Pancreas (tissue), 10 donors: ENCODE results near the gene LYZL4. TPM values are rescaled to one million over a fixed set of nuclear protein-coding genes. Genes with fewer than 3 reads are reported as not detected.

Experiments
- ATAC-seq, 4 donors: fragments of 200-7000 bp; cut with Tn5 transposase; one replicate each; pipeline versions ENCODE4 v1.8.0 to v1.9.1; 2020; ENCODE audit warnings: mild to moderate bottlenecking in 4 of 4, moderate library complexity in 4 of 4
- DNase-seq, 6 donors: peaks; one replicate each; pipeline ENCODE4 v3.0.0-alpha.2; 2020
- FAIRE-seq: peaks from 2 replicates; lab custom pipeline; 2012; peaks lifted over from hg19 to GRCh38; lab: Jason Lieb, UNC
- H3K27ac ChIP-seq, 4 donors: fragments of 200-600 bp; sonication (generic); 1 replicate in 3 of 4; 2 replicates in 1 of 4; pipeline versions ENCODE4 v1.5.0 to v1.8.0; 2020
- H3K27me3 ChIP-seq, 4 donors: fragments of 200-600 bp; one replicate each; pipeline ENCODE4 v1.8.0; 2021
- H3K36me3 ChIP-seq, 3 donors: fragments of 200-600 bp; sonication (generic) in 1 of 3; one replicate each; pipeline versions ENCODE4 v1.5.0 to v1.8.0; 2020 to 2021
- H3K4me1 ChIP-seq, 3 donors: fragments of 200-600 bp; one replicate each; pipeline ENCODE4 v1.8.0; 2021
- H3K4me3 ChIP-seq, 4 donors: fragments of 200-600 bp; sonication (generic) in 2 of 4; one replicate each; pipeline versions ENCODE4 v1.5.0 to v1.8.0; 2020 to 2021
- H3K9me3 ChIP-seq, 4 donors: fragments of 200-600 bp; one replicate each; pipeline ENCODE4 v1.8.0; 2021
- WGBS, 2 donors: extraction: QIAGEN DNeasy Blood & Tissue Kit; methylation state at CpG; one replicate each; pipeline ENCODE4 v1.1.7; 2013; 5-methylcytosine and 5-hydroxymethylcytosine counted together
- intact Hi-C, 3 donors: fragments of 100-400 bp; cut with DNase I; formaldehyde crosslinking; loops; one replicate each; pipeline versions ENCODE4 v1.11.1 to v1.14.2; 2022
- polyA plus RNA-seq, 2 donors: library from polyadenylated mRNA; stranded (reverse); fragments of 200-250 nt; gene quantifications; one replicate each; pipeline ENCODE4 v1.2.3, GENCODE V29; 2013
- total RNA-seq, 6 donors: library from RNA; stranded (reverse); fragmentation: NEBNext Ultra II Directional in 4 of 6; extraction: Animal tissue kit (Norgen Biotek cat#: 25700) in 4 of 6; gene quantifications; one replicate each; pipeline versions ENCODE4 v1.2.1 to v1.2.4, GENCODE V29; 2021 to 2023
- TF ChIP-seq, protein P1 (sequence below), 4 donors: fragments of 200-600 bp; sonication (generic) in 3 of 4; IDR thresholded peaks; one replicate each; pipeline versions ENCODE4 v1.5.0 to v1.8.0; 2021; ENCODE audit warnings: antibody characterized with exemption in 4 of 4
- donor health status: healthy with polysubstance abuse.
- donor health status: DM: no; HTN: no; CAD: no; lungs with moderate emphysema.
- donor health status: DM: no; HTN: no; CAD: no.
- donor health status: control.
- donor health status: control.
- donor health status: Bipolar disorder and iron deficiency.
- donor health status: DM: yes; HTN: yes; CAD: no.
- donor health status: DM: no; HTN: no; CAD: no.
- donor health status: DM: no; HTN: no; CAD: no.
- donor health status: DM: yes; HTN: yes; CAD: no.

LYZL4 gene
- total and polyA plus RNA-seq, 8 donors: not detected

DNA sequence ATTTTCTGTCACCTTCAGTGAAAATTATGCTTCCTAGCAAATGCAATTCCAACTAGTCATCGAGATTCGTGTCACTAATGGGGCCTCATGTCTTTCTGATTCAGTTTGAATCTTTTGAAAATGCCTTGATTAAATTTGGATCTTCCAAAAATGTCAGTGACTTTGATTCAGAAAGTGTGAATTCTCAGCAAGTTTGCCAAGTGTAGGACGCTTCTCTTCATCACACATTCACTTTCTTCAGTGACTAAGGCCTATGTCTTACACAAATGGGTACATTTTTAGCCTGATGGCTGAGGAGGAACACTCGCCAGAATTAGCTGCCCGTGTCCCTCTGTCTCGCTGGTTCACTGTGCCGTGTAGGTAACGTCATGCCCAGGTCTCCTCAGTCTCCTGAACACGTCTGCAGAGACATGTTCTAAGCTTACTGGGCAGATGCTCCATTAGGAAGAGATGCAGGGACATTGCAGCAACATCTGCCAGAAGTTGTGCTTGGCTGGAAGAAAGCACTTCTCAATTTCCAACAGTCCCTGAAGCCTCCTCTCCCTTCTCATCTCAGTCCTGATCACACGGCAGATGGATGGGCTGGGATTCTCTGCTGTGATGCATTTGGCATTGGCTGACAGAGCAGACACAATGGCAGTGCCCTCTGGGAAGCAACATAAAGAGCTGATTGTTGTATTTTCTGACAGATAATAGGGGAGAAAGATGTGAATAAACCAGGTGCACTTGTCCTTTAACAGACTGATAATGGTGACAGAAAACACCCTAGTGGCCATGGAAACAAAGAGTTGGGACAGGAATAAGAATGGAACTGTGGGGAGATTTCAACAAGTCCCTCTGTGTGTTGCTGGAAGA is 29.1 kb upstream of the LYZL4 start:
- TF ChIP-seq, protein P1, sequence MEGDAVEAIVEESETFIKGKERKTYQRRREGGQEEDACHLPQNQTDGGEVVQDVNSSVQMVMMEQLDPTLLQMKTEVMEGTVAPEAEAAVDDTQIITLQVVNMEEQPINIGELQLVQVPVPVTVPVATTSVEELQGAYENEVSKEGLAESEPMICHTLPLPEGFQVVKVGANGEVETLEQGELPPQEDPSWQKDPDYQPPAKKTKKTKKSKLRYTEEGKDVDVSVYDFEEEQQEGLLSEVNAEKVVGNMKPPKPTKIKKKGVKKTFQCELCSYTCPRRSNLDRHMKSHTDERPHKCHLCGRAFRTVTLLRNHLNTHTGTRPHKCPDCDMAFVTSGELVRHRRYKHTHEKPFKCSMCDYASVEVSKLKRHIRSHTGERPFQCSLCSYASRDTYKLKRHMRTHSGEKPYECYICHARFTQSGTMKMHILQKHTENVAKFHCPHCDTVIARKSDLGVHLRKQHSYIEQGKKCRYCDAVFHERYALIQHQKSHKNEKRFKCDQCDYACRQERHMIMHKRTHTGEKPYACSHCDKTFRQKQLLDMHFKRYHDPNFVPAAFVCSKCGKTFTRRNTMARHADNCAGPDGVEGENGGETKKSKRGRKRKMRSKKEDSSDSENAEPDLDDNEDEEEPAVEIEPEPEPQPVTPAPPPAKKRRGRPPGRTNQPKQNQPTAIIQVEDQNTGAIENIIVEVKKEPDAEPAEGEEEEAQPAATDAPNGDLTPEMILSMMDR (IDR thresholded peaks at IDR 0.05): no peak
- H3K4me3 ChIP-seq: no peak overlapping the region
- H3K27me3 ChIP-seq: no peaks in the 10 kb centered on the region
- no peak overlapping the region for H3K27ac ChIP-seq
- no peaks in the 10 kb centered on the region for H3K4me1 ChIP-seq
- WGBS, 2 donors: 57 to 64% methylated on average over 10 of the region's 10 CpGs
- DNase-seq (no peak), ATAC-seq (no peak), FAIRE-seq (no peak)
- H3K9me3 ChIP-seq: no peaks in the 10 kb centered on the region
- H3K36me3 ChIP-seq: no peaks in the 10 kb centered on the region
- intact Hi-C loops: loop anchor here in 2 of 3 donors (5.0 to 10.0 kb wide), 4 partner anchors 185 to 207 kb away; no protein-coding TSS in a partner anchor

DNA sequence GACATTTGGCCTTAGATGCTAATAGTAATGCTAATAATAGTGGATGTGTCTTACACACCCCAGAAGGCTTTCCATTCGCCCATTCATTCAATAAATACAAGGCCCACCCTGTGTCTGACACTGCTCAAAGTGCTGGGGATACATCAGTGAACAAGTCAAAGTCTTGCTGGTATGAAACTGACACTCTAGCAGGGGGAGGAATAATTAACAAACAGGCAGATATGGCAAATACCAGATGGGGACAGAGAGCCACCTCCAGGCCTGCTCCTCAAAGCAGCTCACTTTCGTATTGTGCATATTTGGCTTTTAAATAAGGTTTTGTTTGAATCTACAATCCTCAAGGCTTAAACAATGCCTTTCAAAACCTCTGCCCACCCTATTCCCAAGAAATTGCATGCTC is 28.3 kb upstream of the LYZL4 start:
- WGBS, 2 donors: 58 to 68% methylated on average over 2 of the region's 2 CpGs
- intact Hi-C loops: loop anchor here in 1 of 3 donors (10.0 kb wide), 1 partner anchor 184 kb away; no protein-coding TSS in a partner anchor
- no peak for FAIRE-seq

DNA sequence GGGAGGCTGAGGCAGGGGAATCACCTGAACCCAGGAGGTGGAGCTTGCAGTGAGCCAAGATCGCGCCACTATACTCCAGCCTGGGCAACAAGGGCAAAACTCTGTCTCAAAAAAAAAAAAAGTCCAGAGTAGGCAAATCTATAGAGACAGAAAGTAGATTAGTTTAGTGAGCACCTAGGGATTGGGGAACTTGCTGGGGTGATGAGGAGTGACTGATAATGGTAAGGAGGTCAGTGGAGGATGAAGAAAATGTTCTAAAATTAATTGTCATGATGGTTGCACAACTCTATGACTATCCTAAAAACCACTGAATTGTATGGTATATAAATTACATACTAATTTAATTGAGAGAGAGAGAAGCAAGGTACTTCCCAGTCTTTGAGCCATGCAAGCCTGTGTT is 27.8 kb upstream of the LYZL4 start:
- no peak for ATAC-seq
- intact Hi-C loops: loop anchor here in 1 of 3 donors (10.0 kb wide), 1 partner anchor 183 kb away; no protein-coding TSS in a partner anchor
- H3K9me3 ChIP-seq: no peaks in the 10 kb centered on the region

More for the DNA sequence above, 28.3 kb upstream of the LYZL4 start:
- ATAC-seq: no peak
- Histone ChIP-seq H3K27ac (no peak overlapping the region), H3K36me3 (no peaks in the 10 kb centered on the region), H3K4me1 (no peaks in the 10 kb centered on the region), H3K27me3 (no peaks in the 10 kb centered on the region), H3K4me3 (no peak overlapping the region), H3K9me3 (no peaks in the 10 kb centered on the region)
- DNase-seq: no peak
- TF ChIP-seq, protein P1 (IDR thresholded peaks at IDR 0.05): no peak

DNA sequence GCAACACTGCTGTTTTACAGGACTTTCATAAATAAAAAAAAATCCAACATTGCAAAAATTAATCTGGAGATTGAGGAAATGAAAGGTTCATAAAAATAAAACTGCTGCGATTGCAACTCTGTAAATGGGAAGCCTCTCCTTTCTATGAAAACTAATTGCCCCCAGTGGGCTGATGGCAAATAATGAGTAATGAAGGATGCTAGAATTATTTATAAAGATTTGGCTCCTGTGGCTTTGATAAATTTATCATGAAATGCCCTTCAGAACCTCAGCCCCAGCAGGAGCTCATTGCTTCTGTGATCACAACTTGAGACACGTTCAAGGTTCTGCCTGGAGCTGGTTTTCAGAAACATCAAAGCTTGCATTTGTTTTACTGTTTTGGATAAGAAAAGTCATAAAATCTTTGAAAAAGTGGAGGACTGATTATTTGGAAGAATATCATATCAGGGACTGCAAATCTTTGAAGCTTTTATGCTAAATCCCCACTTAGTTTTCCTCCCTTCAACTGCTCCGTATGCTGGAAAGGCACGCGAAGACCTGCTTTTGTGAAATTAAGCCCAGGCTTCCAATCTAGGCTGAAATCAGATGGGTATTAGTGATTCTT is 24.5 kb upstream of the LYZL4 start:
- no peak for DNase-seq
- H3K4me1 ChIP-seq: no peaks in the 10 kb centered on the region
- intact Hi-C loops: loop anchor here in 1 of 3 donors (10.0 kb wide), 1 partner anchor 180 kb away; no protein-coding TSS in a partner anchor
- FAIRE-seq: no peak
- no peaks in the 10 kb centered on the region for H3K27me3 ChIP-seq
- ATAC-seq: no peak
- H3K9me3 ChIP-seq: no peaks in the 10 kb centered on the region
- 70 to 75% methylated on average over 5 of the region's 5 CpGs for WGBS, 2 donors
- H3K27ac ChIP-seq: no peak overlapping the region
- no peaks in the 10 kb centered on the region for H3K36me3 ChIP-seq
- H3K4me3 ChIP-seq: no peak overlapping the region
- TF ChIP-seq, protein P1 (IDR thresholded peaks at IDR 0.05): no peak

More for the DNA sequence above, 27.8 kb upstream of the LYZL4 start:
- DNase-seq: no peak
- Histone ChIP-seq H3K4me1 (no peaks in the 10 kb centered on the region), H3K36me3 (no peaks in the 10 kb centered on the region), H3K27ac (no peak overlapping the region), H3K4me3 (no peak overlapping the region), H3K27me3 (no peaks in the 10 kb centered on the region)
- WGBS, 2 donors: 87 to 94% methylated on average over 2 of the region's 2 CpGs
- FAIRE-seq: no peak
- TF ChIP-seq, protein P1 (IDR thresholded peaks at IDR 0.05): no peak
